RWPE2 (cell line): ENCODE results near the gene RNF145.

Source experiments
- ATAC-seq: fragments of 200-7000 bp; cut with Tn5 transposase; 3 replicates; pipeline ENCODE4 v1.9.1; 2021; ENCODE audit warnings: low read depth
- DNase-seq: peaks from one replicate; pipeline ENCODE4 v3.0.0-alpha.2; 2020; ENCODE audit warnings: low spot score
- H3K27ac ChIP-seq: fragments of 450-650 bp; 2 replicates; pipeline ENCODE4 v1.5.1; 2017; ENCODE audit warnings: mild to moderate bottlenecking; ENCODE audit not compliant: poor library complexity, severe bottlenecking
- H3K27me3 ChIP-seq: fragments of 250-450 bp; sonication (Bioruptor Pico); 2 replicates; pipeline ENCODE4 v1.5.1; 2021; ENCODE audit warnings: mild to moderate bottlenecking, moderate library complexity; ENCODE audit not compliant: insufficient read depth, poor library complexity, severe bottlenecking
- H3K36me3 ChIP-seq: fragments of 250-450 bp; sonication (Bioruptor Pico); 2 replicates; pipeline ENCODE4 v1.5.1; 2020; ENCODE audit warnings: low read depth, mild to moderate bottlenecking, moderate library complexity
- H3K4me1 ChIP-seq: fragments of 250-450 bp; sonication (Bioruptor Pico); 2 replicates; pipeline ENCODE4 v1.5.1; 2021; ENCODE audit warnings: mild to moderate bottlenecking, moderate library complexity; ENCODE audit not compliant: insufficient read depth, poor library complexity, severe bottlenecking
- H3K4me3 ChIP-seq: fragments of 250-450 bp; sonication (Bioruptor Pico); 2 replicates; pipeline ENCODE4 v1.5.1; 2021; ENCODE audit warnings: mild to moderate bottlenecking, moderate library complexity; ENCODE audit not compliant: severe bottlenecking
- H3K9me3 ChIP-seq: fragments of 250-450 bp; sonication (Bioruptor Pico); 2 replicates; pipeline ENCODE4 v1.5.1; 2021; ENCODE audit warnings: mild to moderate bottlenecking, moderate library complexity; ENCODE audit not compliant: severe bottlenecking
- TF ChIP-seq, protein P1 (sequence below): fragments of 450-650 bp; IDR thresholded peaks from one replicate; pipeline ENCODE4 v1.5.1; 2017; ENCODE audit warnings: mild to moderate bottlenecking, moderate library complexity; ENCODE audit not compliant: poor library complexity, severe bottlenecking

The RNF145 gene

DNA sequence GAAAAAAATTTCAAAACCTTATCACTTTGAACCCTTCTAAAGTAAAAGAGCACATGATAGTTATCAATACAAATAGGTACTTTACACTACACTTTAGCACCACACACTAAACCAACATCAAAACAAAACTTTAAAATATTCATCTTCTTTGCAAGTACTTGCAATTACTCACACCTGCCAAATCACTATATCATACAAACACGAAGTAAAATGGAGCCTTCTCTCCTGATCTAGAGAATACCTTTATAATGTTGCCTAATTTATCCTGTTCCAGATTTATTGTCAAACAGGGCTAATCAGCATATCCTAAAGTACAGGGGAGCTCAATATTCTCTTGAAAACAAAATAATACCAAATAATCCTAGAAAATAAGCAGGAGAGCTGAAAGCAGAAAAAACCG lies 3.0 kb downstream of the RNF145 start:
- DNase-seq, result no peak
- Histone ChIP-seq H3K4me1 (peaks cover 43% of the 10 kb centered on the region), H3K9me3 (no peaks in the 10 kb centered on the region), H3K36me3 (peaks cover 43% of the 10 kb centered on the region), H3K4me3 (peak overlapping the region; percentile 93), H3K27ac (peak overlapping the region; percentile 89), H3K27me3 (no peaks in the 10 kb centered on the region)
- TF ChIP-seq, protein P1, sequence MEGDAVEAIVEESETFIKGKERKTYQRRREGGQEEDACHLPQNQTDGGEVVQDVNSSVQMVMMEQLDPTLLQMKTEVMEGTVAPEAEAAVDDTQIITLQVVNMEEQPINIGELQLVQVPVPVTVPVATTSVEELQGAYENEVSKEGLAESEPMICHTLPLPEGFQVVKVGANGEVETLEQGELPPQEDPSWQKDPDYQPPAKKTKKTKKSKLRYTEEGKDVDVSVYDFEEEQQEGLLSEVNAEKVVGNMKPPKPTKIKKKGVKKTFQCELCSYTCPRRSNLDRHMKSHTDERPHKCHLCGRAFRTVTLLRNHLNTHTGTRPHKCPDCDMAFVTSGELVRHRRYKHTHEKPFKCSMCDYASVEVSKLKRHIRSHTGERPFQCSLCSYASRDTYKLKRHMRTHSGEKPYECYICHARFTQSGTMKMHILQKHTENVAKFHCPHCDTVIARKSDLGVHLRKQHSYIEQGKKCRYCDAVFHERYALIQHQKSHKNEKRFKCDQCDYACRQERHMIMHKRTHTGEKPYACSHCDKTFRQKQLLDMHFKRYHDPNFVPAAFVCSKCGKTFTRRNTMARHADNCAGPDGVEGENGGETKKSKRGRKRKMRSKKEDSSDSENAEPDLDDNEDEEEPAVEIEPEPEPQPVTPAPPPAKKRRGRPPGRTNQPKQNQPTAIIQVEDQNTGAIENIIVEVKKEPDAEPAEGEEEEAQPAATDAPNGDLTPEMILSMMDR, result no peak
- no peak for ATAC-seq

DNA sequence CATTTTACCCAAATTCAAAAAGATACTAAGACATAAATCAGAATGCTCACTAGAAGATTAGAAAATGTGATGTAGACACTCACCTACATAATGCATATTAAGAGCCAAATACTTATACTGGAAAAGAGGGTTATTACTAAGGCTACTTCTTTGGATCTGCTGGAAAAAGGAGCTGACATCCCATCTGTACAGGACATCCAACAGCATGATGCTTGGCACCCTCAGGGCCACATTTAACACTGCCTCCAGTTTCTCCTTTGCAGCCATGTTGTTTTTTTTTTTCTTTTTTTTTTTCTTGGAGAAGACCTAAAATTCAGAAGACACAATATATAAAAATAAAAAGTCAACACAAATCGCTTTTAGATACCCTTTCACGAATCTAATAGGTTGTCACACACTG lies 6.0 kb downstream of the RNF145 start:
- no peak for ATAC-seq
- Histone ChIP-seq H3K36me3 (peaks cover 71% of the 10 kb centered on the region), H3K9me3 (no peaks in the 10 kb centered on the region), H3K4me1 (peaks cover 26% of the 10 kb centered on the region), H3K4me3 (no peak overlapping the region), H3K27me3 (no peaks in the 10 kb centered on the region), H3K27ac (no peak overlapping the region)
- no peak for DNase-seq
- TF ChIP-seq, protein P1, result no peak

DNA sequence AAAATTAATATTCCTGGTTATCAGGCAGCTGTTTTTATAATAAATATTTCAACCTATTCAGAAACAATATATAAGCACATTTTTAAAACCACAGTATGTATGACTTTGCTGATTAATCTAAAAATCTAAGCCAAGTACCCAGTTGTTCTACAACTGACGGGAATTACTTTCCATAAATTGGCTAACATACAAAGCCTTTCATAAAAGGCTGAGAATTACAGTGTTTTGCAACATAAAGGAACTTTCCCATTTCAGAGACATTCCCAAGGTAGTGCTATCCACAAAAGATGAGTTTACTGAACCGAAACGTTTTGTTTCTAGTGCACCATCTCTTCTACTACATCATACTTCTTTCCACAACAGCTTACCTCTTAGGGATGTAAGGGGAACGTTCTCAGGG lies 7.2 kb downstream of the RNF145 start:
- ATAC-seq (no peak), DNase-seq (no peak)
- TF ChIP-seq, protein P1, result no peak
- H3K4me3 ChIP-seq, result no peak overlapping the region
- H3K9me3 ChIP-seq, result no peaks in the 10 kb centered on the region
- H3K27ac ChIP-seq, result no peak overlapping the region
- H3K36me3 ChIP-seq, result peaks cover 78% of the 10 kb centered on the region
- no peaks in the 10 kb centered on the region for H3K27me3 ChIP-seq
- peaks cover 26% of the 10 kb centered on the region for H3K4me1 ChIP-seq

DNA sequence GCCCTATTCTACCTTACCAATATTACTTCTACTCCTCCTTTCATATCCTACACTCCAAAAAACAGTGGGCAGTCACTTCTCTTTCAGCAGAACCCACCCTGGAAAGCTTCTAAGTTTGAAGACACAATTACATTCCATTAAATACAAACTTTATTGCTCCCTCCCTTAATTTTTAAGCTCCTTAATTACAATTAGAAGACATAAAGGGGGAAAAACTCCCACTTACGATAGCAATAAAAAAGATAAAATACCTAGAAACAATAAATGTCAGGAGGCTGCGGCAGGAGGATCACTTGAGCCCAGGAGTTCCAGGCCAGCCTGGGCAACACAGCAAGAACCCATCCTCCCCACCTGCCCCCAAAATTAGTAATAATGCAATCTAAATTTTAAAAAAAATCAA lies 9.6 kb downstream of the RNF145 start:
- TF ChIP-seq, protein P1, result no peak
- no peaks in the 10 kb centered on the region for H3K9me3 ChIP-seq
- H3K27me3 ChIP-seq, result no peaks in the 10 kb centered on the region
- H3K4me1 ChIP-seq, result peaks cover 18% of the 10 kb centered on the region
- no peak overlapping the region for H3K4me3 ChIP-seq
- no peak for ATAC-seq
- H3K27ac ChIP-seq, result no peak overlapping the region
- H3K36me3 ChIP-seq, result peaks cover 96% of the 10 kb centered on the region
- DNase-seq, result no peak

DNA sequence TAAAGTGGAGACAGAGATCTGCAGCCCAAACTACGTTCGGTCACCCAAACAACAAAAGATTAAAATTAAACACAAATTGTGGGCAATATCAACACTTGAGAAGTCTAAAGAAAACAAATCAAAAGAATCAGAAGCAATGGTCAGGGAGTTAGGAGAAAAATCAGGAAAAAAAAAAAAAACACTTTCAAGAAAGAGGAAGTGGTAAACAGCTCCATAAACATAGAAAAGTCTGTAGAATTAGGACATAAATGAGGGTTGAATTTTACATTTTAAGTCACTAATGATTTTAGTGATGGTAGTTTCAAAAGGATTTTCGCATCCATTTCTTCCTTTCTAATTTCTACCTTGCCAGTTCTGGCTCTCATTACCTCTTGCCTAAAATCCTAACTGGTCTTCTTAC lies 10.1 kb downstream of the RNF145 start:
- DNase-seq (no peak), ATAC-seq (no peak)
- TF ChIP-seq, protein P1, result no peak
- no peaks in the 10 kb centered on the region for H3K9me3 ChIP-seq
- no peak overlapping the region for H3K4me3 ChIP-seq
- peaks cover 16% of the 10 kb centered on the region for H3K4me1 ChIP-seq
- H3K27ac ChIP-seq, result no peak overlapping the region
- H3K27me3 ChIP-seq, result no peaks in the 10 kb centered on the region
- H3K36me3 ChIP-seq, result peaks cover 99% of the 10 kb centered on the region
